Stimulated activated CD4-positive, alpha-beta T cell treated with anti-CD3 and anti-CD28 coated beads, TNF-alpha, amount 100 ng/mL, for 4 hours (primary cell): ENCODE data around the gene C1orf50.
"Not testable (repeated sequence)": the region's sequence is repeated elsewhere in the genome, so short reads cannot be mapped to it uniquely, and the experiment has no call there.

Source experiments
- DNase-seq, 3 experiments: peaks; one replicate each; pipeline ENCODE4 v3.0.0-alpha.2; 2020; ENCODE audit warnings: low read depth in 3 of 3

The C1orf50 gene

DNA sequence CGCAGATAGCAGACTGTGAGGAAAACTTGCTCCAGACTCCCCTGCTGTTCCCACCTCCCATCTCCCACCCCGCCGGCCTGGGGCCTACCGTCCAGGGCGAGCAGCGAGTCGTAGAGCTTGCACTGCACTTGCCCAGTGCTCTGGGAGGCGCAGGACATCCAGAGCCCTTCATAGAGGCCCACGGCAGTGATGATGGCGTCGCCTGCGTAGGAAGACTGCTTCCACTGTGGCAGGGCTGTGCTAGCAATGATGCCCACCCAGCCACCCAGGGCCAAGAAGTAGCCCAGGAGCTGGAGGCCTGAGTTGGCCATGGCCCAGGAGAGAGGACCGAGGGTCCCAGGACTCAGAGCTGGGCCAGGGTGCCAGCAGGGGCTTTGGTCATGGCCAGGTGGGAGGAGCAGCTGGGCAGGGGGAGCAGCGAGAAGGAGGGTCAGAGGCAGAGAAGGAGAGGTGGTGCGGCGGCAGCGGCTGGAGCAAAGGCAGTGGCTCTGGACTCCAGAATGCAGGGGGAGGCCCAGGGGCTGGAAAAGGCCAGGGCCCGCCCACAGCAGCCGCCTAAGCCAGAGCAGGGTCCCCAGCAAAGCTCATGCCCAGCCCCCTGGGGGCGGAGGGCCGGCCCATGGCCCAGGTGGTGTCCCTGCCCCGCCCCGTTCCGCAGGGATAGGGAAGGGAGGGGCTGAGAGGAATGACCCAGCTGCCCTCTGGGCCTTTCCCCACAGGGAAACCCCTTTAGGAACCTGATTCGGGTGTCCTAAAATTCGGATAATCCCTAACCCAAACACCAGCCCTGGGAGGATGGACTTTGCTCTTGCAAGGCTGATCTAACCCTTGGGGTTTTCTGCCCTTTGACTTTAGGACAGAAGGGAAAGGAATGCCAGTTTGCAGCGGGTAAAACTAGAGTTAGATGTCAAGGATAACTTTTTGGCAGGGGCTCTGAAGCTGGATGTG, 27.0 kb upstream of the C1orf50 start, which contains the start of gene CLDN19:
TSS of gene CLDN19 (minus strand) at position 484 of the 948 bp plus-strand sequence. CDS start at position 311, 173 bp downstream.
- DNase-seq: no peak

DNA sequence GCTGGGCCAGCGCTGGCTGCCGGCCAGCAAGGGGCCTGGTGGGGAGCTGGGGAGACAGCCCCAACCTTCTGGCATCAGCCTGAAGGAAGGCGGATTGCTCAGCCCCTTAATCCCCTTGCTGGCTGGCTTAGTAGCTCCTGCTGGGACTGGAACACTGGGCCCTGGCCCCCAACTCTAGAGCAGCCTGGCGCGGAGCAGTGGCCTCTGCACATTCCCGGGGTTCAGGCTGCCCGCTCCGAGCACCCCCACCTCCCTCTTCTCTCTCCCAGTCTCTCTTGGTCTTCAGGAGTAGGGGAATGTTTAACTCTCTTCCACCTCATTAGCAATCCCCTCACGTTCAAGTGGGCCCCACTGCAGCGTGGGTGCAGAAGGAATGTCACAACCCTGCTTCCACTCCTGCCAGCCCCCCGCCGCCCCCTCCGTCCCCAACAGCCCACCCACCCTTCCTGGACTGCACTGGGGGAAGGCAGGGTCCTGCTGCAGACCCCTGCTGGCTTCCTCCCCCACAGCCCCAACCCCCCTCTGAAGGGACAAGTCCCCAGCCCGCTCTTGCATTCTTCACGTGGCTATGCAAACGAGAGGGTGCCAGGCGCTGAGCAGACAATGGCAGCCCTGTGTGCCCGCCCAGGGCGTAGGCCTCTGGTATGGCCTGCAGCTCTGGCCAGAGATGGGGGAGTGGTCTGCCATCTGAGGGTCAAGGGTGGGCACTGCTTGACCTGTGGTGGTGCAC, 26.0 kb upstream of the C1orf50 start:
- no peak for DNase-seq

DNA sequence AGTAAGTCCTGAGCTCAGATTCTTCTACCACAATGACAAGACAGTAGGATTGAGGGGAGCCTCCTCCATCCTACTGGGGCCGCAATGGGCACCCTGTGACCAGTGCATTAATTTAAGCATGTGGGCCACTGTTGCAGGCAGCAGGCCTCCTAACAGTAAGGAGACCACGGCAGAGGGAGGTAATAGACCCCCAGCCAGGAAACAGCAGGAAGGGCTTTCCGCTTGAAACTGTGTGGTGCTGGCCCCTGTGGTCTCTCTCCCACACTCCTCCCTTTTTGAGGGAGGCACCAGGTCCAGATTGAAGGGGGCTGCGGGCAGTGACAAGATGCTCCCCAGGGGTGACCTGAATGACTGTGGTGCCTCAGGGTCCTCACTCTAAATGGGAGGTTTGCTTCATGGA, 25.3 kb upstream of the C1orf50 start:
- DNase-seq: no peak

DNA sequence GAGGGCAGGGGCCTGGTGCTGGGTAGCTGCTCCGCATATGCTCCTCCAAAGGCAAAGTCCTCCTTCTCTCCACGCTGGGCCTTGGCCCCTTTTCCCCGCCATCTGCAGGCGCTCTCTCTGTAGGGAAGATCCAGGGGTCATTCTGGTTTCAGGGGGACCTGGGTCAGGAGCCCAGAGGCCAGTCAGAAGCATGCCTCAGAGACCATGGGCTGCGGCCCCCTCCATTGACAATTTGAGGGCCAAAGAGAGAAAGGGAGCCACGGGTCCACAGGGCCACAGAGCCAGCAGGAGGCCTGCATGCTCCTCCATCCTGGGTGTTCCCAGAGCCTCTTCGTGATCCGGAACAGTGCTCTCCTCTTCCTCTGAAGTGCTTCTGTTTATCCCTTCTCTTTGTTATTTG, 24.9 kb upstream of the C1orf50 start:
- DNase-seq: no peak

DNA sequence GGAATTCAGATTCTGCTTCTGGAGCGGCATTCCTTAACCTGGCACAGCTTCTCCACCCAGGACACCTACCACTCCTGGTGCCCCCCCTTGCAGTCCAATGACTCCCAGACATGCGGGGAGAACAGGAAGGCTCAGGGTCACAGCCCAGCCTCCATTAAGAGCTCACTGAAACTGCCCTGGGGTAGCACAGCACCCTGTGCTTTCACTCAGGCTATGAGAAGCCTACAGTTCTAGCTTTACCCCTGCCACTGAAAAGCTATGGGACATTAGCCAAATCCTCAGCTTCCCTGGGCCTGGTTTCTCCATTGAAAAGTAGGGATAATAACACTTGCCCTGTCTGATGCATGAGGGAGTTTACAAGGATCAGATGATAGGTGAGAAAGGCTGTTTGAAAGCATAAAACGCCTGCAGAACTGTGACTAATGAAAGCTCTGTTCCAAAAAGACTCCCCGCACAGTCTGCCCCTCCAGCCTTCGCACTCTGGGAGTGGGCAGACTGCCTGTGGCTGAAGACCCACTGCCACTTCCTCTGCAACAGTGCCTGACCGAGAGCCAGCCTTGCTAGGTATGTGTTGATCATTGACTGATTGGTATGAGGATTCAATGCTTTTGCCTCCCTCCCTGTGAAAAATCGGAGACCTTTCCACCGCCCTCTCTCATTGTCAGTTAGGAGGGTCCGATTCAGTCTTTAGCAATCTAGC, 24.3 kb upstream of the C1orf50 start:
- no peak for DNase-seq

DNA sequence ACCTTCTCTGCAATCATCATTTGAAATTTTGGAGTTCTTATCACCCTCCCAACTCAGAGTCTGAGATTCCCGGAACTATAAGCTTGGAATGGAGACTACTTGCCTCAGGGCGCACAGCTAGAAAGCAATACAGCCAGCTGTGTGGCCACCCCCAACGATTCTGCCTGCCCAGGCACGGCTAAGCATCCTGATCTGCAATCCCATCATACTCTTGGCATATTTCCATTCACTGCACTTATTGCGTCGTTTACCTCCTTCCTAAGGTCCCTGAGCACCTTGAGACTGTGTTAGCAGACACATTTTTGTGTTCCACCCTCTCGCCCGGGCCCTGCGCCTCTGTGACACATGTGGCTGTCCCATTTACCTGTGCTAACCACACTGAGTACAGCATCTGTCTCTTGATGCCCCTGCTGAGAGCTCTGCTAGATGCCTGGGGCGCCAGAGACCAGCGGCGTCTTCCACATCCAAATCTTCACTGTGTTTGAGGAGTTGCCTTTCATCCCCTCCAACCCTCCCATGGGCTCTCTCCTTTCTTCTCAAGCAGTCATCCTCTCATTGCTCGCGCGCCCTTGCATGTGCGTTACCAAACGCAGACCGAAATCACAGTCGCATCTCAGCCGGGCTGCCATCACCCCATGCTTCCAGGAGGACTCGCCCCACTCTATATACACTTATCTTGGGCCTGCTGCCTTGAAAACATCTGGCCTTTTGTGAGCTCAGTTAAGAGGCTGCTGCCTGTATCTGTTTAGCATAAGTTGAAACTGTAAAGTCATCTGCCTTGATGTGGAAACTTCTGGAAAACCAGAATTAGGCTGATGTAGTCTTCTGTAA, 23.5 kb upstream of the C1orf50 start:
- DNase-seq: no peak

DNA sequence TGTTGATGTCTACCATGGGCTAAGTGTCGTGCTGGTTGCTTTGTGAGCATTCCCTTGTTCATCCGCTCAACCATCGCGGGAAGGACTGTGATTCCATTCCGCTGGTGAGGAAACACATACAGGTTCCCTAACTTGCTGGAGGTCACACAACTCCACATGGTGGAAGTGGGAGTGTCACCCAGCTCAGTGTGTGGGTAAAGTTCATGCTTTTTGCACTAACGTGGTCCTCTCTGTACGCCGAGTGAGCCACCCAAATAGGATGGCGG, 23.0 kb upstream of the C1orf50 start:
- DNase-seq: no peak

DNA sequence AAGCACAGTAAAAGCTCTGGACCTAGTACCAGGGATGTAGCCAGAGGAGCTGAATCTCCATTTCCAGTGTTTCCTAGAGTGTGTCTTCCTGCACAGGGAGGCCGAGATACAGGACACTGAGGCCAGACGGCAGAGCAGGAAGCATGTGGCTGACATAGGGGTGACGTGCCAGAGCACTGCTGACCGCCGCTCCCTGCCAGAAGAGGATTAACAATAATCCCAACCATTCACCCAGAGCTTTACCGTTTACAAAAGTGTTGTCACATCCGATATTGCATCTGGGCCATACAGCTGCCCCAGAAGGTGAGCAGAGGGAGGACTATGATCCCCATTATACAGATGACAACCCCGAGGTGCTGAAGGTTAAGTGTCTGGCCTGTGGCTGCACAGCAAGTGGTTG, 21.2 kb upstream of the C1orf50 start:
- no peak for DNase-seq

DNA sequence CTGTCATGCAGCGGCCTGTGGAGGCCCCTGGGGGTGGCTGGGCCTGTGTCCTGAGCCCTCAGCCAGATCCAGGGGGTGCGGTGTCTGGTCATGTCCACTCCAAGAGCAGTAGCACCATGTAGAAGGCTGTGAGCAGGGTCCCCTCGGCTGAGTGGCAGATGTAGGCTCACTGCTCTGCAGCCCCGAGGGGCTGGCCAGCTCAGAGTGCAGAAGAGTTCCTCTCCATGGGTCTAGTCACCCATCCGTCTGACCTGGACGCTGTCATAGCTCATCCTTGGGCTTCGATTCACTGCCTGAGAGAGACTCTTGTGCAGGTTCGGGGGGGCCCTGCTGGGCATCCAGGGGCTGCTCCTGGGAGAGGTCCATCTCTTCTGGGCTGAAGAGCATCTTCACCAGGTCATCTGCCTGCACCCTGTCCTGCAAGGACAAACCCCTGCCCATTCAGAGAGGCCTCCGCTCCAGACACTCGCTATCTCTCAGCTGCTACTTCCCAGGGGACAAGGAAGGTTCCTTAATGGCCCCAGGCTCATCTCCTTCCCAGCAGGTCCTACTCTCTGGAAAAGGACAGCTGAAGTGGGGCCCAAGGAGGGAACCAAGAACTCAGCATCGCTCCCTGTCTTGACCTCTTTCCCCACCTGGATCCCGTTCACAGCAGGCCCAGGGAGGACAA, 20.5 kb upstream of the C1orf50 start:
- DNase-seq: no peak

DNA sequence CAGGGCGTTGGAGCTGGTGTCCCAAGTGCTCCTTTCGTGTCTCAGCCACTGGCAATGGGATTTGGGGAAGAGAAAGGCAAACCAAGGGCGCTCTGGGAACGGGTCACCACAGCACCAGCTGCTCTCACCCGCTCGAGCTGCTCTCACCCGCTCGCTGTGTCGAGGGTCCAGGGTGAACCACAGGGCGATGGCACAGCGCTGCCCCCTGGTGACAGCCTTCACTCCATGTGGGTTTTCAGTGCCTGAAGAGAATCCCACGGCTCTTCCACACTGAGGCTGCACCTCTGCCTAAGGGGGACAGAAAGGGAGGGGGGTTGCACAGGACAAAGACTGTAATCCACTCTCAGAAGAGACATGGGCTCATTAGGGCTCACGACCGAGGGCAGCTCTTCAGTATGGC, 19.9 kb upstream of the C1orf50 start:
- DNase-seq: peak; percentile 12 to 28 (median 17)

DNA sequence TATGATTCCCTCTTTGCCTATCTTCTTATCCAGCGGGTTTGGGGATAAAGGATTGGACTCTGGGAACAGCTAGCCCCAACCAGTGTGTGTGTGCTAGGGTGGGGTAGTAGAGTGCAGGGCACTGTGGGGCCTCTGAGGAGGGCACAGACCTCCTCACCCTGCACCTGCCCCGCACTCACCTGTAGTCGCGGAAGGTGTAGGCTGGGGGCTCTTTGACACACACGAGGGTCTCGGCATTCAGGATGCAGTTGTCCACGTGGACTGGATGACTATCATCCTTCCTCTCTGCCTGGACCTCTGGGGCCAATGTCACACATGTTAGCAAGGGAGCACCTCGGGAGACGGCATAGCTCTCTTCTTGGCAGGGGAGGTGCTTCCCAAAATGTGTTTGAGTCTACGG, 19.0 kb upstream of the C1orf50 start:
- DNase-seq: no peak

DNA sequence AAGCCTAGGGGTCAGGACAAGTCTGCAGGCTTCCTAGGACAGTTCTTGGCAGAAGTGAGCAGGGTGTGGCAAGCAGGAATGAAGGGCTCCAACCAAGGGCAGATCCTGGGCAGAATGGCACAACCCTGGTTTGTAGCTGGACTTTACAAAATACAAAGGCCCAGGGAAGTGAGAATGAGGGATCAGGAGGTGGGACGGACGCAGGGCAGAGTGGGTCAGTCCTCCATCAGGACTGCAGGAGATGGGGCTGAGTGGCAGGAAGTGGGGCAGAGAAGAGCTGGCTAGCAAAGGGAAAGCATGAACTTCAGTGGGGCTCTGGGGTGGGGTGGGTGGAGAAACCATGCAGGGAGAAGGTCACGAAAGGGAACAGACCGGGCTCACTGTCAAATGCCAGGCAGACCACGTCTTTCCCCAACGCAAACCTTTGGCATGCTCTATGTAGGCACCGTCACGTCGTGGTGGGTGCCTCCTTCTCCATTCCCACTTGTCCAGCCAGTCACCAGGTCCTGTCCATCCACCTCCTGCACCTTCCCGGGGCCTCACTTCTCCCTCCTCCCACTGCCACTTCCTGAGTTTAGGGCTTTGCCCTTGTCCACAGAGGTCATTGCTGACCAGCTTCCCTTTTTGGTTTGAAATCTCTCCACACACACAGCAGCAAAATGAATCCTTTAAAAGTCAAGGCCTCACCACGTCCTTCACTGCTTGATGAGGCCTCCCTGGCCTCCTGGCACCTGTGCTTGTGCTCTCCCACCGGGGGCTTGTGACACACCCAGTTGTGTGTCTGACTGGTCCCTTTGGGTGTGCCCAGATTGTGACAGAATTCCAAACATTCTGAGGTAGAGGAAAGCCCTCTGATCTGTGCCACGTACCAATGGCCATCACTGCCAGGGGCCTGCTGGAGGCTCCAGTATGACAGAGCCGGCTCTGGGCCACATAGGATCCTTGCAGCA, 18.3 kb upstream of the C1orf50 start:
- no peak for DNase-seq

DNA sequence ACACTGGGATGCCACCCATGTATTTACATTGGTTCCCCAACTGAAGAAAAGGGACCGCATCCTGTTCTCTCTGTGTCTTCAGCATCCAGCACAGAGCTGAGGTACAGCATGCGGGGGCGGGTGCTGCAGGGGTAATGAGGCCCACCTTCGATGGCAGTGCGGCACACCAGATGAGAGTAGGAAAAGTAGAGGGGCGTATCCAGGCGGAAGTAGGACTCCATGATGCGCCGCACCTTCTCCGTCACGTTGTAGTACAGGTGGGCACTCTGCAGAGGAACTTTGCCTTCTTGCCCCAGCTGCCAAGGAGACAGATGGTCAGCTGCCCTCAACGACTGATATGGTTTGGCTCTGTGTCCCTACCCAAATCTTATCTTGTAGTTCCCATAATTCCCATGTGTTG, 17.0 kb upstream of the C1orf50 start:
- DNase-seq: no peak

DNA sequence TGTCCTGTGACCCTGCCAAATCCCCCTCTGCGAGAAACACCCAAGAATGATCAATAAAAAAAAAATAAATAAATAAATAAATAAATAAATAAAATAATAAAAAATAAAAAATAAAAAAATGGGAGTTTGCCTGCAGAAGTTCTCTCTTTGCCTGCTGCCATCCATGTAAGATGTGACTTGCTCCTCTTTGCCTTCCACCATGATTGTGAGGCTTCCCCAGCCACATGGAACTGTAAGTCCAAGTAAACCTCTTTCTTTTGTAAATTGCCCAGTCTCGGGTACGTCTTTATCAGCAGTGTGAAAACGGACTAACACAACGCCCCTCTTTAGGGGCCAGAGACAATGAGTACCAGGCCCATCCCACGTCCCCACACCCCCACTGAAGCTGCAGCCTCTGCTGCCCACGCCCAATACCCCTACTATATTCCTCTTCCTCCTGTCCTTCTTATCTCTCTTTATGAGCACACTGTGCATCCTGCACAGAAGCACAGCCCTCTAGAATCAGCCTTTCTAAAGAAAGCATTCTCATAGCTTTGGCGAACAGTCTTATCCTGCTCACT, 15.5 kb upstream of the C1orf50 start:
- not testable (repeated sequence) for DNase-seq

DNA sequence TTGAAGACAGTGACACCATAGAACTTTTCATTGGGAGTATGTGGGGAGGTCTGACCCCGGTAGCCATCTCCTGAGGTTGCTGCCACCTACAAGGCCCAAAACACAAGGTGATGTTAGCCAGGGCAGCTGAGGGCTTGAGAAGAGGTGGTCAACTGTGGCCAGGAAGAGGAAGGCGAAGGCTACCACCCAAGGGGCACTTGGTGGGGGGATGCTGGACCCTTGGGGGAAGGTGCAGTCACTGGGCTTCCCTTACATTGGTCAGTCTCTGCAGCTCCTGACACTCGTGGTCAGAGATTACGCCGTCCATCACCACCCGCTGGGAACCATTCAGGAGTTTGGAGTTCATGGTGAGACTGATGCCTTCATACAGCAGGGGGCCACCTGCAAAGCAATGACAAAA, 14.8 kb upstream of the C1orf50 start:
- no peak for DNase-seq

DNA sequence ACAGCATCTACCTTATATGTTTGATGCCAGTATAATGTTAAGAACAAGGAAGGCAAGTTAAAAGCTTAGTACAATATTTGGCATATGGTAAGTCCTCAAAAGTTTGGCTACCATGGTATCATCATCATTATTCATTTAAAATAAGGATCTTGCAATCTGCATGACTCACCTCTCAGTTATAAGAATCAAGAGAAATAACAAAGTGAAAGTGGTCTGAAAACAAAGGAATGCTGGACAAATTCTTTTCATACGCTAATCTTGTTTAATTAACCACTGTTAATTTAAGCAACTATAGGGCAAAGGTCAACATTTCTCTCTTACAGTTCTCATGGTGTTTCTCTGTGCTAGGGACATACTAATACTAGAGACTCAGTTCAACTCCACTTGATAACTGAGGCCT, 14.0 kb upstream of the C1orf50 start:
- DNase-seq: no peak

DNA sequence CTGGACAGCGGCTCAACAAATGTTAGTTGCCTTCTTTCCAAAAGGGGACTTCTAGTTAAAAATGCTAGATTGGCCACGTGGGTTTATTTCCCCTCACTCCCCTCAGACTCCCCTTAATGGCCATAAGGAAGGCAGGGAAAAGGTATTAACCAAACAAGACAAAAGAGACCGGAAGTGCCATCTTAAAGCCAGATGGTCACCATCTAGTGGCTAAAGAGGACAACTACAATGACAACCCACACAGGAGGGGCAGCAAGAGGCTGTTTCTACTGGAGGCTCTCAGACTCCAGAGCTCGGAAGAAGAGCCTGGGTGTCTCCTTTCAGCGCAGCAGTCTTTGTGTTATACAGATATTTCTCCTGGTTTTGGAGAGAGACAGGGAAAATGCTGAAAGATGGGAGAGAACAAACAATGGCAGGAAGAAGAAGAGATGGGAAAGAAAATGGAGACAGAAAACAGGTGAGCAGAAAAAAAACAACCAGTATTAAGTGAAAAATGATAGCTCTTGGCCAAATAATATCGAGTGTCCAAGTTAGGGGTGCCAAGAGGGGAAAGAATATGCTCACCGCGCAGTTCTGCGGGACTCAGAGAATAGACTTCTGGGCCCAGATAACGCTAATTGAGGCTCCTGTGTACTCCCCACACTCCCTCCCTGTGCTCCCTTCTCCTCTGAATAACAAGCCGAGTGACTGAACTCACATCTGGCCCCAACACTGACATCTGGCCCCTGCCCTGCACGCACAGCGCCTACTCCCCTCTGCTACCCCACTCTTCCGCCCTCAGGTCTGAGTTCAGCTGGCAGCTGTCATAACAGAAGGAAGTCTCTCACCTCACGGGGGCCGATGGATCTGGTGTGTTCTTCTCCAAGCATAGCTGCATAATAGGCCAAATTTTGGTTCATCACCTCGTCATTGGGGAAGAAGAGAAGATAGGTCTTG, 9.8 kb upstream of the C1orf50 start:
- DNase-seq: no peak

DNA sequence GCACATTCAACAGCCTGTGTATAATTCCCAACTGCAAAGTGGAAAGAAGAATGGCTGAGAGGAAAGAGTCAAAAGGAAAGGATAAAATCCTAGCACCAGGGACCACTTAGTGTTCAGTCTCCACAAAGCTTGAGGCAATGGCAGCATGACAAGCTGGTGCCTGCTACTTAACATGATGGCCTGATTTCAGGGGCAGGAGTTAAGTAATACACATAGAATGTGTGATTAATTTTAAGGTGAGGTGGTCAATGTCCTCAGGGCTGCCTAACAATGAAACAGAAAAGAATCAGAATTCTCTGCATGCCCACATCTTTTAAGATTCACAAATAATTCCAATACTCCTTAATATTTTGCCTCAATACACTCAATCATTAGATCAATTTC, 9.2 kb upstream of the C1orf50 start:
- no peak for DNase-seq

DNA sequence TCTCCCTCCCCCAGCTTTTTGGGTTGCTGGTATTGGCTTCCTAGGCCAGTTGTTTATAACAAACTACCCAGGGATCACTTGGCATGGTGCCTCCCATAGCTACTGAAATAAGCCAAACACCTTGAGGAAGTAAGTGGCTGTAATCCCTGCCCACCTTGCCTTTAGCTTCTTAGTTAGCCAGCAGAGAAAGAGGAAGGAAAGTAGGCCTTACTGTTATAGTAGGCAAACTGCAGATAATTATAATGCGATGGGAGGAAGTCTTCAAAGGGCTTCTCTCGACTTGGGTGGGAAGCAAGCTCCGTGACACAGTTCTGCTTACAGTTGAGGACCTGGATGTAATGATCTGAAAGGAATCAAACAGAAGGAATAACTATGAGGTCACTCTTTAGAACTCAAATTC, 8.4 kb upstream of the C1orf50 start:
- DNase-seq: no peak
